GM18502 (cell line): Measurements from ENCODE around the gene PPFIBP1.
"Not testable (repeated sequence)": the region's sequence is repeated elsewhere in the genome, so short reads cannot be mapped to it uniquely, and the experiment has no call there.

Experiments
- ATAC-seq: cut with Tn5 transposase; IDR thresholded peaks from one replicate; pipeline ENCODE4 v1.9.1; 2021; ENCODE audit warnings: mild to moderate bottlenecking; ENCODE audit not compliant: unreplicated experiment, poor library complexity

PPFIBP1 gene

DNA sequence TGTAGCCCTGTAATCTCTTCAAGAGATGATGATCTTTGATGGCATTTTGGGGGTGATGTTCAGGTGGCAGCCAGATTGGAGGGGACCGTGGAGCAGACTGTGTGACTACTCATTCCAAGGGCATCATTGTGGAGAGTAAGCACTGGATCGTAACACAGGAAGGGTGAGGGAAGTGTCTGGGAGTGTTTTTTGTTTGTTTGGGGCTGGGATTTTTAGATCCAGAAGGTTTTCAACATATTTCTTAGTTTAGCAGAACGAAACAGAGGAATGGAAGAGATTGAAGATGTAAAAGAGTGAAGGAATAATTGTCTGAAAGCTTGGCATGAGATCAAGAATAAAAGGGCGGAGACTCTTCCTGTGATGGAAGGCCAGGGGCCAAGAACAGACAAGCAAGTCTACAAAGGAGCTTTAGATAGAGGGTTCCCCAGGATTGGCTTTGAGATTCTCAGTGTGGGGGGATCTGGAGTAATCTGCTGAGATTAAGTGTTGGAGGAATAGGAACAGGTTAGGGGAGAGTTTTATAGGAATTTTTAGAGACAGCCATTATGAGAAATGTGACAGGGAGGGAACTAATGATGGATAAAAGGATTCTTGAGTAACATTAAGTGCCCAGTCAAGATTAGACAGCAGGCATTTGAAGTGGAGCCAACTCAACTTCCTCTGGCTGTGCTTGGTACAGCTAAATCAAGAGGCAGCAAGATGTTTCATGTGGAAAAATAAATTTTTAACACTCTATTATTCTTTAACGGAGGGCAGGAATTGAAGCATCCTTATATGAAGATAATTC, 92.5 kb downstream of the PPFIBP1 start:
- ATAC-seq: no peak

DNA sequence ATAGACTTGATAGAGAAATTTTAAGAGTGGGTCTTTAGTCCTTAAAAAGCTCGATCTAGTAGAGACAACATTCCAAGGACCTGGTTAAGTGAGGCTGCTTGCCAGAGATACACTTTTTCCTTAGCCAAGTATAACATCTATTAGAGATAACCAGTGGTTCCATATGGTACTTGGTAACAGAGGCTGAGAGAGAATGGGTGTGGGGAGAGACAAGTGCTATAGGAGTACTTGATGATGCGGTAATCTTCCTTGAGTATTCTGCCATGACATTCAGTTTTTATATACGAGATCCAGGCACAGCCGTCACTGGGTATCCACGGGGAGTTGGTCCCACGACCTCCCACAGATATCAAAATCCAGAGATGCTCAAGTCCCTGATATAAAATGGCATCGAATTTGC, 94.8 kb downstream of the PPFIBP1 start:
- no peak for ATAC-seq

DNA sequence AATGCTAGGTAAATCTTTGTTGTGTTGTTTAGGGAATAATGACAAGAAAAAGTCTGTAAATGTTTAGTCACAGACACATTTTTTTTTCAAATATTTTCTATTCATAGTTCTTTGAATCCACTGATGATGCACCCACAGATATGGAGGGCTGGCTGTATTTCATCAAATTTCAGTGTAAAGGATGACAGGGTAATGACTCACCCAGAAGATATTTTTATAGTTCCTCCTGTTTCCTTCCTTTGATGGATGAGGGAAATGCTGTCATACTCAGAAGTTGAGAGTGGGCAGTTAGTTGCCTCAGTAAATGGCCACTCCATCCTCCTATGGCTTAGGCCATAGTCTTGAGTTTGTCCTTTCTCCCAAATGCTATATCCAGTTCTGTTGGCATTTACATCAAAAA, 95.3 kb downstream of the PPFIBP1 start:
- ATAC-seq: no peak

GRCh38 chr12:27620121-27620520, 96.1 kb downstream of the PPFIBP1 start:
- ATAC-seq: no peak

- no peak for ATAC-seq
Observed at GRCh38 chr12:27622436-27623195, 98.6 kb downstream of the PPFIBP1 start.

DNA sequence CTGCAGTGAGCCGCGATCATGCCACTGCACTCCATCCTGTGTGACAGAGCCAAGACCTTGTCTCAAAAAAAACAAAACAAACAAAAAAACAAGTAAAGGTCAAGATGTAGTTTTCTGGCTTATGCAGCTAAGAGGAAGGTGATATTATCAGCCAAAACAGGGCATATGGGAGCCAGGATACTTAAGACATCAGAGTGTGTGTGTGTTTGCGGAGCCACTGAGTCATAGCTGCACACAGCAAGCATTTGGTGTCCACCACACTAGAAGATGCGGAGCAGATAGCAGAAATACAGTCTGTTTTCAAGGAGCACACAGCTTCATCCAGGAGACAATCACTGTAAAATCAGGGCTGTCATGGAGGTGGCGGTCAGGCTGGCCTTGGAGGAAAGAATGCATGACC, 99.6 kb downstream of the PPFIBP1 start:
- no peak for ATAC-seq

- ATAC-seq: no peak
Observed at GRCh38 chr12:27624586-27624985, 100.6 kb downstream of the PPFIBP1 start.

- peak; percentile 55 for ATAC-seq
Observed at GRCh38 chr12:27627123-27627852, 103.3 kb downstream of the PPFIBP1 start.

DNA sequence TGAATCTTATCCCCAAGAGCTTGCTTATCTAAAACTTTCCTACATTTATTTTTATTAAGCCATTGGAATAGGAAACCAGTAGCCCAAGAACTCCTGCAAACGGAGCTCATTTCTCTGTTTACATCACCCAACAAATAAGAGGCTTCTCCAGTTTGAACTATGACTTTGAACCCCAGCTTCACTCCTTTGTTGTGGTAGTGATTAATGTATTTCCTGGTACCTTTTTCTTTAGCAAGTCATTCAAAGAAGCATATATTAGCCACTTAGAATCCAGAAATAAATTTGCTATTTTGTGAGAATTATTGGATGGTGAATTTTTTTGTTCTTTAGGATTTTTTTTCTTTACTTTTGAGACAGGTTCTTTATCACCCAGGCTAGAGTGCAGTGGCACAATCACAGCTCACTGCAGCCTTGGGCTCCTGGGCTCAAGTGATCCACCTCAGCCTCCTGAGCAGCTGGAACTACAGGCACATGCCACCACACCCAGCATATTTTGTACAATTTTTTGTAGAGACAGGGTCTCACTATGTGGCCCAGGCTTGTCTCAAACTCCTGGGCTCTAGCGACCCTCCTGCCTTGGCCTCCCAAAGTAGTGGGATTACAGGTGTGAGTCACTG, 104.0 kb downstream of the PPFIBP1 start:
- not testable (repeated sequence) for ATAC-seq

GRCh38 chr12:27630219-27630618, 106.2 kb downstream of the PPFIBP1 start:
- ATAC-seq: not testable (repeated sequence)

DNA sequence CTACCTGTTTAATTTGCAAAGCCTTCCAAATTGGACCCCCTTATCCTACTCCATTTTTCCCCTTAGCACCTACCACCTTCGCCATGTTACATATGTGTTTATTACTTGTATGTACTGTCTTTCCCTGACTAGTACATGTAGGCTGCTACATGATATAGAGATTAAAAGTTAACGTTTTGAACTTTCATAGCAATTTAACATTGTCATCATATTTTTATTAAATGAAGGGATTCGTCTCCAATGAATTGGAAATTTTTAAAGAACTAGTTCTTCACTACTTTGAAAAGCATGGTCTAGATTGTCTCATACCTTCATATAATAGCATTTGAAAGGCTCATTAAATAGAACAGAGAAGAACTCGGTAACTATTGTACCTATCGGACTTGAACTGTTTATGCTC, 107.4 kb downstream of the PPFIBP1 start:
- no peak for ATAC-seq

DNA sequence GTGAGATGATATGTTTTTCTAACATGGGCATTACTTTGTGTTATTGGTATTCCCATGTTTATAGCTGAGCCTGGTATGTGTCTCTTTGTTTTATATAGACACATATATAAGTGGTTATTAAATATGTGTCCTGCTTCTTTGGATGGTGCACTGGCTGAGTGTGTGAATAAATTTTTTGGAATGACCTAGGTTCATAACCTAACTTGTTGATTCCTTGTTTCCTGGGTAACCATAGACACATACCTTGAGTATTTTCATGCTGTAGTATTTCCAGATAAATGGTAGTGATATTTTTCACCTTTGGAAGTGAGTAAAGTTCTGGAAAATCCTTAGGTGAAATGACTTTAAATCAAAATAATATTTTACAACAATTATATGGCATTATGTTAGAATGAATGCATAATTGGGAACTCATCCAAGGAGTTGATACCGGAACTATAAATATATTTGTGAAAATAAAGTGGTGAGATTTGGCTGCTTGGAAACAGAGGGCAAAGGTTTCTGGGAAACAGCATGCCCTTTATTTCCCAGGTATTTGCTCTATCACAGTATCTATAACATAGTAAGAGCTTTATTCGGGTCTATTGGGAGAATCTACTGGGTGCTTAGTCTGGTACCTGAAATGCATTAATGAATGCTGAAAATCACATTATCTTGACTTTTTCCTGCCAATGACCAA, 107.9 kb downstream of the PPFIBP1 start:
- no peak for ATAC-seq

DNA sequence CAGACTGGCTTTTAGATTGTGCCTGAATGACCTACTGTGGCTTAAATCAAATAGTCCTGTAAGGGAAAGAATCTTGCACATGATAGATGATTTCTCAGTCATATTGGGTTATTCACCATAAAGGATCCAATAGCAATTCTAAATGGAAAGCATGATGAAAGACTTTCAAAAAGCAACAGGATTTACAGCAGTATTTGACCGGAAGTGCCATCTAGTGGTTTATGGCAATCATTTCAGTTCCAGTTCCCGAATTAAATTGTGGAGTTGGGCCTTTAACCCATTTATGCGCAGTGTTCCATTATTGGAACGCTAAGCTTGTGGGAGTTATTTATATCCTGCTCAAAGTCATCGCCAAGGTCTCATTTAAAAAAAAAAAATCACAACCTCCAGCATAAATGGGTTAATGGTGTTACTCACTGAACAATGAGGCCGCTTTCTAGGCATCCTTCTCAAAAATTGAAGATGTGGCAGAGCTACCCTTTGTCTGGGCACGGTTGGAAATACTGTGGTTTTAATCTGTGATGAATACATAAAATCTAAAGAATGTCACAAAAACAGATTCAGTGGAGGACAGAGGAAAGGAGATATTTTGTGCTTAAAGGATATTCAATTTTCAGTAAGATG, 111.5 kb downstream of the PPFIBP1 start:
- ATAC-seq: no peak

DNA sequence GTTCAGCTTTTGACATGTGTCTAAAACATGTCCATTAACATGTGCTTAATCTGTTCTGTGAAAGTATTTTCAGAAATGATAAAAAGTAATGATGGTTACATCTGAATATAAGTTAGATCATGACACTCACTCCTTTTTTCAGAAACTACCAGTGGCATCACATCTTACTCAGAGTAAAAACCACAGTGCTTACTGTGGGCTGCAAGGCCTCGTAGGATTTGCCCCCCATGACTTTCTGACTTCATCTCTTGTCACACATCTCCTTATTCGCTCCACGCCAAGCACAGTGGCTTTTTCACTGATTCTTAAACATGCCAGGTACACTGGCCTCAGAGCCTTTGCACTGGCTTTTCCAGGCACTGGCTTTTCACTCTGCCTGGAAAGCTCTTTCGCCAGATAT, 112.6 kb downstream of the PPFIBP1 start:
- not testable (repeated sequence) for ATAC-seq

DNA sequence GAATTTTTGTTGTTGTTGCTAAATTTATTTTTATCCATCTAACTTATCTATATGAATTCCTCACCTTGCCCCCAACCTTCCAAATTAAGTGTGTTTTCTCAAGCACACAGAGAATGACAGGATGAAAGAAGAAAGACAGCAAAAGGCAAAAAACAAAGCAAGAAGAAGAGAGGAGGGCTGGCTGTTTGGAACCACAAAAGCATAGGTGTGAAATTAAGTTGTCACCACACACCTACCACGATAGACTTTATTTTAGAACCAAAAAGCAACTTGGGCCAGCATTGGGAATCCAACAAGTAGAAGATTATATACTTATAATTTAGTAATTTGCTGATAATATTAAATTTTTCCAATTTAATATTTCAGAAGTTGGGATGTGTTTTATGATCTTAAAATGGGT, 113.5 kb downstream of the PPFIBP1 start:
- ATAC-seq: no peak

DNA sequence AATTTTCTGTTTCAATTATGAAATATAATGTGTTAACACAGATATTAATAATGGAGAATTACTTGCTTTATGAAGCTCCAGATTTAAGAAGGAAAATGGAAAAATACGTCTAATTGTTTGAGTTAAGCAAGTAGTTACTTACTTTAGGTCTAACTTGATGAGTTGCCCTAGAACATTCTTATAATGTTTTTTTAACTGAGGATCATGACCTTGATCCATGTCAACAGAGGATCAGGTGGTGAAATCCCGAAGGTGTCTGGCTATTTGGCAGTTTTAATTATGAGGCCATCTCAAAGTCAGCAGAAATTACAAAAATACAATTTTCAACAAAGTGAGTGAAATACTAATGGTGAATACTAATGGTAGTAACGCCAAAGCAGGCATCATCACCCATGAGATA, 115.3 kb downstream of the PPFIBP1 start:
- ATAC-seq: no peak

GRCh38 chr12:27640566-27641200, 116.7 kb downstream of the PPFIBP1 start:
- ATAC-seq: not testable (repeated sequence)

GRCh38 chr12:27642361-27642760, 118.4 kb downstream of the PPFIBP1 start:
- ATAC-seq: not testable (repeated sequence)

- not testable (repeated sequence) for ATAC-seq
Observed at GRCh38 chr12:27642892-27643291, 118.9 kb downstream of the PPFIBP1 start.
